Measurements from ENCODE around the gene CD8B.
"Not testable (repeated sequence)": the region's sequence is repeated elsewhere in the genome, so short reads cannot be mapped to it uniquely, and the experiment has no call there.

The CD8B gene

GRCh38 chr2:86861628-86862379 is at the start of gene CD8B:
TSS of gene CD8B (minus strand) at chr2:86861886. CDS start at chr2:86861865, 21 bp downstream.
- DNase-seq (ENCODE audit: low read depth in 2 of 2), result not testable (repeated sequence)

GRCh38 chr2:86905868-86906267 is 44.2 kb upstream of the CD8B start:
- not testable (repeated sequence) for DNase-seq (ENCODE audit: low read depth in 2 of 2)

- DNase-seq (ENCODE audit: low read depth in 2 of 2), result not testable (repeated sequence)
Measured at GRCh38 chr2:86900687-86901086, 39.0 kb upstream of the CD8B start.

- DNase-seq (ENCODE audit: low read depth in 2 of 2), result not testable (repeated sequence)
Measured at GRCh38 chr2:86886026-86886425, 24.3 kb upstream of the CD8B start.

GRCh38 chr2:86882865-86883264 is 21.2 kb upstream of the CD8B start:
- DNase-seq (ENCODE audit: low read depth in 2 of 2), result not testable (repeated sequence)

- not testable (repeated sequence) for DNase-seq (ENCODE audit: low read depth in 2 of 2)
Measured at GRCh38 chr2:86882118-86882665, 20.5 kb upstream of the CD8B start.

- not testable (repeated sequence) for DNase-seq (ENCODE audit: low read depth in 2 of 2)
Measured at GRCh38 chr2:86878986-86879385, 17.3 kb upstream of the CD8B start.

- DNase-seq (ENCODE audit: low read depth in 2 of 2), result not testable (repeated sequence)
Measured at GRCh38 chr2:86870941-86871340, 9.3 kb upstream of the CD8B start.

- DNase-seq (ENCODE audit: low read depth in 2 of 2), result not testable (repeated sequence)
Measured at GRCh38 chr2:86868895-86869468, 7.3 kb upstream of the CD8B start.

- DNase-seq (ENCODE audit: low read depth in 2 of 2), result not testable (repeated sequence)
Measured at GRCh38 chr2:86862380-86862703, 656 bp upstream of the CD8B start.

- DNase-seq (ENCODE audit: low read depth in 2 of 2), result not testable (repeated sequence)
Measured at GRCh38 chr2:86861175-86861574, 511 bp downstream of the CD8B start.

GRCh38 chr2:86860573-86860972 is 1.1 kb downstream of the CD8B start:
- DNase-seq (ENCODE audit: low read depth in 2 of 2), result not testable (repeated sequence)

- DNase-seq (ENCODE audit: low read depth in 2 of 2), result not testable (repeated sequence)
Measured at GRCh38 chr2:86857688-86858087, 4.0 kb downstream of the CD8B start.

GRCh38 chr2:86856498-86856897 is 5.2 kb downstream of the CD8B start:
- not testable (repeated sequence) for DNase-seq (ENCODE audit: low read depth in 2 of 2)

GRCh38 chr2:86855981-86856380 is 5.7 kb downstream of the CD8B start:
- not testable (repeated sequence) for DNase-seq (ENCODE audit: low read depth in 2 of 2)

GRCh38 chr2:86851581-86851980 is 10.1 kb downstream of the CD8B start:
- not testable (repeated sequence) for DNase-seq (ENCODE audit: low read depth in 2 of 2)

GRCh38 chr2:86842607-86843234 is 19.0 kb downstream of the CD8B start:
- not testable (repeated sequence) for DNase-seq (ENCODE audit: low read depth in 2 of 2)

- not testable (repeated sequence) for DNase-seq (ENCODE audit: low read depth in 2 of 2)
Measured at GRCh38 chr2:86841330-86841729, 20.4 kb downstream of the CD8B start.

- not testable (repeated sequence) for DNase-seq (ENCODE audit: low read depth in 2 of 2)
Measured at GRCh38 chr2:86839871-86840548, 21.7 kb downstream of the CD8B start.

GRCh38 chr2:86839455-86839854 is 22.2 kb downstream of the CD8B start:
- DNase-seq (ENCODE audit: low read depth in 2 of 2), result not testable (repeated sequence)

- DNase-seq (ENCODE audit: low read depth in 2 of 2), result not testable (repeated sequence)
Measured at GRCh38 chr2:86837714-86838113, 24.0 kb downstream of the CD8B start.
